Head of caudate nucleus (tissue), 42 donors: Measurements from ENCODE around the gene SBNO1.
A peak's percentile ranks its signal among the peaks of the same experiment; 100 is the strongest.
"Not testable (repeated sequence)": the region's sequence is repeated elsewhere in the genome, so short reads cannot be mapped to it uniquely, and the experiment has no call there.

Experiments used
- DNase-seq, 42 donors: peaks; one replicate each; pipeline versions ENCODE4 v3.0.0 to v3.0.0-alpha.2; 2020 to 2021; ENCODE audit warnings: mixed read lengths in 7 of 42
- intact Hi-C: fragments of 100-400 bp; cut with DNase I; formaldehyde crosslinking; loops from one replicate; pipeline ENCODE4 v1.15.0; 2022

The SBNO1 gene

DNA sequence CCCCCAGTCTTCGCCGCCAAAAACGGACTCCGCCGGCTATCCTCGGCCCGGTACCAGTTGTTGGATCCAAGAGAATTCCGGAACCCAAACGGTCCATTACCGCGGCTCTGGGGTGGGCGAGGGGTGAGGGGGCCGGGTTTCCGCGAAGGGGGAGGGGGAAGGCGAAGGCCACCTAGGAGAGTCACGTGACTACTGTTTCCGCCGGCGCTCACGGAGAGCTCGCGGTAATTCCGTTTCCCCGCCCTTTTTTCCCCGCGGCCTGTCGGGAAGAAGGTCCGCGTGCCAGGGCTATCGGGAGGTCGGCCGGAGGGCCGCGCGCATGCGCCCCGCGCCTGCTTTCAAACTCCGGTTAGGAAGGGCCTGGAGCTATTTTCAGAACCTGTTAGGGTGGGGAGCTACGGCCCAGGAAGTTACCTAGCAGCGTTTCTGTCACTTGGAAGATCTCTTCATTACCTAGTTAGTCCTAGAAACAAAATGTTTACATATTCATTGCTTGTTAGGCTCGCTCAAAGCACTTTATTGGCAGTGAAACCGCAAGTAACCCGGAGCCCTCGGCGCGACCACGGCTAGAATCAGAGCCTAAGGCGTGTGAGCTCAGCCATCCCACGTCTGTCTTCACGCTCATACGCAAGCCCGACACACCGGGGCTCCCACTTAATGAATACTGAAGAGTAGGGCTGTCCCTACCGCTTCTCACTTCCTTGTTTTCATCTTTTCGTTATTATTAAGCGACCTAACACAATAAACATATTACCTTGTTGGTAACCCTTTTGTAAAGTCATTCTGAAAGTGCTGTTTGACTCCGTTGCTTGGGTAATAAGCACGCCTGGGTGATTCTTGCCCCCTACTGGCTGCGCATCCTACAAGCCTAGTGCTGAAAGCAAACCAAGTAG lies 624 bp upstream of the SBNO1 start:
- peak; percentile 92 to 99 (median 98) for DNase-seq
- intact Hi-C loops: loop anchor here (2.0 kb wide), 1 partner anchor 24 kb away; no protein-coding TSS in a partner anchor

DNA sequence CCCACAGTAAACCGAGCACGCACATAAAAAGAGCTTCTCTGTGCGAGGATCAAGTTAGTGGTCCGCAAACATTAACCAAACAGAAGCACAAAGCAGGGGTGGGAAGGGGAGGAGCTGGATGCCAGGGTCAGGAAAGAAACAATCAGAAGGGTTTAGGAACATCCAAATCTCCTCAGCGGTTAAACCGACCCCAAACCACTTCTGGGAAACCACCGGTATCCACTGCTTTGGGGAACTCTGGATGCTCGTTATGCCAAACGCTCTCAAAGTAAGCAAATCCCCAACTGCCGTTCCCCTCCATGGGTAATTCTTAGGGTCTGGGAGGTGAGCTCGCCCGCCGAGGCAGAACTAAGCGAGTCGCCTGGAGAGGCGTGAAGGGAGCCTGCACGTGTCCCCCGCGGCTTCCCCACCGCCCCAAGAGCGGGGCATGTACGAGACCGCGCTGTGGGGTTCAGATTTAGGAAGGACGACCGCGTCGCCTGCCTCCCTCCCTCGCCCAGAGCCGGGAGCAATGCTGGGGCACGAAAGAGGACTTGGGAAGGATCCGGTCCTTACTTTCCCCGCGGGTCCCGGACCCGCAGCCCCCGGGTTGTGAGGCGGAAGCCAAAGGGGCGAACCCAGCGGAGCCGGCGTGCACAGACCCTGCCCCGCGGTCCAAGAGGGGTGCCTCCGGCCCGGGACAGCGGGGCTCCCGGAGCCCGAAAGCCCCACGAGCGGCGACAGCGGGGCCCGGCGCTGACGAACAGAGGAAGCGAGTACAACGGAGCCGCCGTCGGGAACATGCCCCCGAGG lies 711 bp downstream of the SBNO1 start:
- peak in 30 of 42 donors; percentile 7 to 58 (median 25) for DNase-seq
- intact Hi-C loops: loop anchor here (2.0 kb wide), 1 partner anchor 25 kb away; no protein-coding TSS in a partner anchor

DNA sequence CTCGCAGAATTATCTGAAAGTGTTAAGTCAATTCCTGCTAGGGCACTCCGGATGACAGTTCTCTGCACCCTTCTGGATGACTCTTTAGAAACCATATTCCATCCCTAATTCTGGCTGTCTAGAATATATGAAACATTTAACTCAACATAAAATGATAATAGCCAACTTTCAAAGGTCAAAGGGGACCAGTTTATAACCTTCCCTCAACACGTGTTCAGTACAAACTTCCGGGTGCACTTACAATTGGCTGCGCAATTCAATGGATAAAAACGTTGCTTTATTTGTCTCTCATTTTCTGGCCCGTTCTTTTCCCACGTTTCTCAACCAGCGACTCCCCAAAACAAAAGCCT lies 1.3 kb downstream of the SBNO1 start:
- DNase-seq: peak in 3 of 42 donors; percentile 9 to 16 (median 9)
- intact Hi-C loops: no loop called here

DNA sequence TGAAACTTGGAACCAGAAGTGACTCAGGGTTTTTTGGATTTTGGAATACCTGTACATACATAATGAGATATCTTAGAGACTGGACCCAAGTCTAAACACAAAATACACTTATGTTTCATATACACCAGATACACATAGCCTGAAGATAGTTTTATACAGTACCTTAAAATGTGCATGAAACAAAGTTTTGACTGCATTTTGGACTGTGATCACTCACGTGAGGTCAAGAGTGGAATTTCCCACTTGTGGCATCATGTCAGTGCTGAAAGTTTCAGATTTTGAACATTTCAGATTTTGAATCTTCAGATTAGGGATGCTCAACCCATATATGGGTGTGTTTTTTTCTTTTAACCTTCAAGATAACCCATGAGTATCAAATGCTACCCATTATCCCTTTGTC lies 6.6 kb downstream of the SBNO1 start:
- intact Hi-C loops: no loop called here
- no peak for DNase-seq

DNA sequence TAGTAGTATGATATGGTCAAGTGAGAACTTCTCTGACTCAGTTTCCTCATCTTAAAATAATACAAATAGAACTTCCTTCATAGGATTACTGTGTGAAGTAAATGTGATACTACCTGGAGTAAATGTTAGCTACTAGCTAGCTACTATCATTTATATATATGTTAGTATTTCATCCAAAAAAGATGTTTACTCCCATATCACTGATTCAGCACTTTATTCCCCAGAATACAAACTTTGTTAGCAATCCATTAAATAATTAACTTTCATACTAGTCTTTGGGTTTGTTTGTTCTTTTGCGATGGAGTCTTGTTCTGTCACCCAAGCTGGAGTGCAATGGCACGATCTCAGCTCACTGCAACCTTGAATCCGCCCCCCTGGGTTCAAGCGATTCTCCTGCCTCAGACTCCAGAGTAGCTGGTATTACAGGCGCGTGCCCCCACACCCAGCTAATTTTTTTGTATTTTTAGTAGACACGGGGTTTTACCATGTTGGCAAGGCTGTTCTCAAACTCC lies 8.4 kb downstream of the SBNO1 start:
- DNase-seq: peak in 8 of 42 donors; percentile 6 to 51 (median 22)
- intact Hi-C loops: no loop called here

DNA sequence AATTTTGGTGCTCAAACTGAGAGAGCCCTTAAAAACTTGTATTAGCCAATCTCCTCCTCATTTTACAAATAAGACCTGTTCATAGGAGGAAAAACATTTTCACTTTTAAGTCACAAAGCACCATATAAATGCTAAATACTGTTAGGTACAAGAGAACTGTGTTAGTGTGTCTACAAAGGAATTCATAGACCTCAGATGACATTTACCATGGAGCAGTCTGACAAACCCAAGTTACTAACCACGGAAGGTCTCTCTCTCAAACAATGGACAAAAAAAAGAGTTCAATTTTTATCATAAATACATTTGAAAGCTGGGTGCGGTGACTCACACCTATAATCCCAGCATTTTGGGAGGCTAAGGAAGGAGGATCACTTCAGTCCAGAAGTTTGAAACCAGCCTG lies 10.0 kb downstream of the SBNO1 start:
- no peak for DNase-seq
- intact Hi-C loops: no loop called here

DNA sequence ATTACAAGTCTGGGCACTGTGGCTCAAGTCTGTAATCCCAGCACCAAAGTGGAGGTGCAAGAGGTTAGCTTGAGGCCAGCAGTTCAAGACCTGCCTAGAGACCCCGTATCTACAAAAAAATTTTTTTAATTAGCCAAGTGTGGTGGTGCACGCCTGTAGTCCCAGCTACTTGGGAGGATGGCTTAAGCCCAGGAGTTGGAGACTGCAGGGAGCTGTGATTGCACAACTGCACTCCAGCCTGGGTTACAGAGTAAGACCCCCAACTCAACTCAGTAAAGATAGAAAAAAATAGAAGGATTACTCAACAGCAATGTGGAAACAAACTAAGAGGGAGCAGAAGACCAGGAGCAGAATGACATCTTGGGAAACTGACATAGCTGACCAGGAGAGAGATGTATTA lies 13.3 kb downstream of the SBNO1 start:
- no peak for DNase-seq
- intact Hi-C loops: no loop called here

DNA sequence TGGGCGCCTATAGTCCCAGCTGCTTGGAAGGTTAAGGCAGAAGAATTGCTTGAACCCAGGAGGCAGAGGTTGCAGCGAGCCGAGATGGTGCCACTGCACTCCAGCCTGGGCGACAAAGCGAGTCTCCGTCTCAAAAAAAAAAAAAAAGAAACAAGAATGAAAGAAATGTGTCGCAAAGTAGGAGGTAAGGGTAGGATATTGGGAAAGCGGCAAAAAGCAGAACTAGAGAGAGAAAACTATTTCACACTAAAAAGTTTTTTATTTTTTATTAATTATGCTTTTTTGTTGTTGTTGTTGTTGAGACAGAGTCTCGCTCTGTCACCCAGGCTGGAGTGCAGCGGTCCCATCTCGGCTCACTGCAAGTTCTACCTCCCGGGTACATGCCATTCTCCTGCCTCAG lies 17.7 kb downstream of the SBNO1 start:
- DNase-seq: no peak
- intact Hi-C loops: no loop called here

DNA sequence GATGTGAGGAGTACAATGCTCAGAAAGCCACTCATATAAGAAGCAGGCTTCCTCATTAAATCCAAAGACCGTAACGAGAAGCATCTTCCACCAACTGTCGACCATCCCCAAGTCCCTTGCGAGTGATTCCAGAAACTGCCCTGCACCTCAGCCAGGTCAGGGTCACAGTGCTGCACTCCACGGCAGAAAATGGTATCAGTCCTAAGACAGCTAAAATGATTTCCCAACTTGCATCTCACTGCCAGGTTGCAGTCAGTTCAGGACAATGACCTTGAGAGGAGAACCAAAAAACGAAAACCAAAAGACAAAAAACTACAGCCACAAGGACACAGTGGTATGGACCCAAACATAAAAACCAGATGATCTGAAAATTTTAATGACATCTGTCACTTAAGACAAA lies 20.6 kb downstream of the SBNO1 start:
- intact Hi-C loops: no loop called here

DNA sequence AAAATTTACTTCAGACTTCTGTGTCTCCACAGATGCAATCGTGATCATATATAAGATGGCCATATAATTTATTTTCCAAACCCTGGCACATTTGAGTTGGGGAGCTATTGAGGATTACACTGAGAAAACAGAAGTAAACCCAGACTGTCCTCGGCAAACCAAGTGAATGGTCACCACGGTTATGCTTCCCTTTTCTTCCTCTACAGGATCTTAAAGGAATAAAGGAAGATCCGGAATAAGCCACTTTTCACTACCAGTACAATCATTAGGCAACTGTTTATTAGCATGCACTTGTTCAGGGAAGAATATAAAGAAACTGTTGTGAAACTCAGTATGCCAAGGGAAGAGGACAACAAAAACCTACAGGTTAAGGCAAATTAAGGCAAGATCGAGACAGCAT lies 27.6 kb downstream of the SBNO1 start:
- intact Hi-C loops: no loop called here
- DNase-seq: no peak

More for the DNA sequence above, 20.6 kb downstream of the SBNO1 start:
- no peak for DNase-seq

DNA sequence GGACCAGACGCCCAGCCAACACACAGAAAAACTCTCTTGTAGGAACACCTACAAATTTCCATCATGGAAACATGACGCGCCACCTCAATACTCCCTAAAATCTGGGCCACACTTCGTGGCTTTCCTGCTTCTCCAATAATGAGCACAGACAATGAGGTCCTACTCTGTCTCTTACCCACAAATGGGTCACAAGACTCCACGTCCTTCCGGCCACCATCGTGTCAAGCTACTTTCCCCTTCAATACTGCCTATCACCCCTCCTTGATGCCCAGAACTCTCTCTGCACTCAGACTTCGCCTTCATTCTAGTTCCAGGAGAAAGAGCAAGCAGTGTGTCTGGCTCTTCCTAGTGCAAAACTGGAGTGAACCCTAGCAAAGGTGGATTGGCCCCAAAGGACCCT lies 28.1 kb downstream of the SBNO1 start:
- intact Hi-C loops: no loop called here
- no peak for DNase-seq

DNA sequence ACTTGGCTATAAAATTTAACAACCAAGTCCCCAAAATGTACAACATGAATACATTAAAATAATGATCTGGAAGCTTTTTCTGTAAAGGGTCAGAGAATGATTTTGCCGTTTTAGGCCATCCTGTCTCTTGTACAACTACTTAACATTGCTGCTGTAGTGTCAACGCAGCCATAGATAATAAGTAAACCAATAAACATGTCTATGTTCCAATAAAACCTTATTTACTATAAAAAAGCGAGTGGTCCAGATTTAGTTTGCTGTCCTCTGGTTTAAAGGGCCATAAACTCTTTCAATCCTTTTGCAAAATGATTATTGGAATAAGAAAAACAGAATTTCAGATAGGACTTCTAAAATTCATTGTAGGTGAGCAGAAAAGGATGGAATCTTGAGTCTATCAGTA lies 29.2 kb downstream of the SBNO1 start:
- intact Hi-C loops: no loop called here
- DNase-seq: no peak

DNA sequence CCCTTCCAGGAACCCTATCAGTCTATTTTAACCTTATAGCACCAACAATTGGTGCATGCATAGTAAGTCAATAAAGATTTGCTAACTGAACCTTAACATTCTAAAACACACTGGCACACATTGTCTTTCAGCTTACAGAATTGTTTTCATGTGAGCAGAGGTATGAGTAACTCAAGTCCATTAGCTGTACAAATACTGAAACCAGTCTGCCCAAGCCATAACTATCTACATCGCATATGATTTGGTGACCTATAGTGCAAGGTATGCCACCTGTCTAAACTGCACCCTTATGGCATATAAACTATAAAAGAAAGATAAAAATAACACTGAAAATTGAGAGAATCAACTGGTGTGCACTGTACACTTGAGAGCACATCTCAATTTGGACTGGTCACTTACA lies 34.8 kb downstream of the SBNO1 start:
- DNase-seq: no peak
- intact Hi-C loops: no loop called here

DNA sequence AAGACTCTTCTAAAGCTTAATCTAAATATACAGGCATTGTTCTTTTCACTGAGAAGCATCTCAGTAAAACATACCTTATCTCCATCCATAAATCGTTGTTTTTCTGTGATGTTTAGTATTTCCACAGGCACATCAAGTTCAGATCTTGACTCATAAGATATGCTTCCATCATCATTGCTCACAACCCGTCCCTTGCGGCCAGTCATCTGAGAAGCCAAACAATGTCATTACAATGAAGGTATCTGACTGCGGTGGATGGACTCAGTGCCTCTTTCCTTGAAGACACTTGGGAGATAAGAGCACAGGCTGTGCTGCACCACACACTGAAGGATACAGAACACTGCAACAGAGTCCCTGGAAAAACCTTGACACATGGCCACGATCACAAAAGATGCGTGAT lies 44.8 kb downstream of the SBNO1 start:
- no peak for DNase-seq
- intact Hi-C loops: no loop called here

DNA sequence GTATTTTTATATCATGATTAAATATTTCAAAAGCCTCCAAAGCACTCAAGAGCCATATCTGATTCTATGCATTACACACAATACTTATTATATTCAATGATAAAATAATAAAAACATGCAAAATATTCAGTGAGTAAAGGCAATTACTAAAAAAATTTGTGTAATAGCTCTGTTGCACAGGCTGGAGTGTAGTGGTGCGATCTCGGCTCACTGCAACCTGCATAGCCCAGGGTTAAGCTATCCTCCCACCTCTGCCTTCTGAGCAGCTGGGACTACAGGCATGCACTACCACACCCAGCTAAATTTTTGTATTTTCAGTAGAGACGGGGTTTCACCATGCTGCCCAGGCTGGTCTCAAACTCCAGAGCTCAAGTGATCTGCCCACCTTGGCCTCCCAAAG lies 45.4 kb downstream of the SBNO1 start:
- no peak for DNase-seq
- intact Hi-C loops: no loop called here

DNA sequence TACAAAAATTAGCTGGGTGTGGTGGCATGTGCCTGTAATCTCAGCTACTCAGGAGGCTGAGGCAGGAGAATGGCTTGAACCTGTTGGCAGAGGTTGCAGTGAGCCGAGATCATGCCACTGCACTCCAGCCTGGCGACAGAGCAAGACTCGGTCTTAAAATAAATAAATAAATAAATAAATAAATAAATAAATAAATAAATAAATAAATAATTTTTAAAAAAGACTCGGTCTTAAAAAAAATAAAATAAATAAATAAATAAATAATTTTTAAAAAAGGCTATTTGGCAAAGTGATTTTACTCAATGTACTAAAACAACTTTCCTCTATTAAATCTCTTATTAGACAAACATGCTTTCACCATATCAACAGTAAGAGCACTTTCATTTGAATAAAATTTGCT lies 51.6 kb downstream of the SBNO1 start:
- intact Hi-C loops: not testable (repeated sequence)

DNA sequence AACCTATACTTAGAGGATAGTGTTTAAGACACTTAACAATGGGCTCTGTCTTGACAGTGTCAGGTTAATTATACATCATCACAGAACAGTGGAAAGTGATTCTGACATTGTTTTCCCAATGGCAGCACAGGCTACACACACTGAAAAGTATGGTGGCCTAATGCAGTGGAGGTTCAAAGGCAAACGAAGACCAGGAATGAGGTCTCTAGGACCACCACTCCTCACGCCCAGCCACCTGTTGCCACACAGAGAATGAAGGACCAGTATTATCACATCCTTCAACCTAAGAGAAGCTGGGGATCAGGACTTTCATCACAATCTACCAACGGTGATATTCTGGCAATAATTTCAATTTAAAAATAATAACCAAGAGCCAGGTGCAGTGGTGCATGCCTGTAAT lies 58.4 kb downstream of the SBNO1 start:
- intact Hi-C loops: no loop called here
- DNase-seq: no peak

More for the DNA sequence above, 51.6 kb downstream of the SBNO1 start:
- not testable (repeated sequence) for DNase-seq

DNA sequence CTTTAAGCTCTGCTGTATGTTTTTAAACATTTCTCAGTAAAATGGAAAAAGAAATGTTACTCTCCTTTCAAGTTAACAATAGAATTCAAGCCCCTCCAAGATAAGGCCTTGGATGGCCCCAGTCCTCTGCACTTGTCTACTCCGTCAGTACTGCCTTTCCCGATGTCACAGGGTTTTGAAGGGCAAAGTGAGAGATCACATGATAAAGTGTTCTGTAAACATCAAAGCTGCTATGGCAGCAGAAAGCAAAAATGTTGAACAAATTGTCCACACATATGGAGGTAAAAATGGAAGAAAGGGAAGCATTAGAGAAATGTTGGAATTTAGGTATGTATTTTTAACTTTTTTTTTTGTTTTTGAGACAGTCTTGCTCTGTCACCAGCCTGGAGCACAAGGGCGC lies 59.5 kb downstream of the SBNO1 start:
- no peak for DNase-seq
- intact Hi-C loops: no loop called here

DNA sequence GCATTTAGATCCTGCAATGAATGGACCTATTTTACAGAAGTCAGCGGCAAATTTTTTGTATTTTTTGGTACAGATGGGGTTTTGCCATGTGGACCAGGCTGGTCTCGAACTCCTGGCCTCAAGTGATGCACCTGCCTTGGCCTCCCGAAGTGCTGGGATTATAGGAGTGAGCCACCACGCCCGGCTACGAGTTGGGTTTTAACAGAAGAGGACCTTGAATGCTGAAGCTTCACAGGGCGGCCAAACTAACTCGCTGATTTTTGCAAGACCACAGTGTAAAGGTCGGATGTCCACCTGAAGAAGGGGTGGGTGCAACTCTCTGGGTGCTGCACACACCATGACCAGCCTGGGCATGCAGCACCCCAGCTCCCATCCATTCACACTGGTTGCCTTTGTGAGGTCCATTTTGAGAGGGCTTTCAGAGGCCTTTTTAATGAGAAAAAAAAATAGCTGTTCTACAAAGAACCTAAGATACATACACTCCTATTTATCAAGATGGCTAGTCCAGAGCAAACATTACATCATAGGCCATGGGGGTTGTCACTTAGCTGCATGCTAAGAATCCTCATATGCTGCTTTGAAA lies 71.4 kb downstream of the SBNO1 start:
- no peak for DNase-seq
- intact Hi-C loops: no loop called here

DNA sequence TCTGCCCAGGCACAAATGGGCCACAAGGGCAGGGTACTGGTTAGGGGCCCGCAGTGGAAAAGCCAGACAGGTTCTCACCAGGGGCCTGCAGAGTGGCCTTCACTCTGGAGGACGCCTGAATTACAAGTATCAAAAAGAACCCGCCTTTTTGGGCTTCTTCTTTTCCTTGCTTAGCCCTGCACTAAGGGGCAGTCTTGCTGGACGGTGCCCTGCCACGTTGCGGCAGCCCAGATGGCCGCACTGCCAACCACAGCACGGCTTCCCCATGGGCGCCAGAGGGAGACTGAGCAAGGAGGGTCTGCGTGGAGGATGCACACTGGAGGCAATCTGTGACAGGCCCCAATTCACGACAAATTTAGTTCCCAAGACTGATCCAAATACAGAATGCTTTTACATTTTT lies 74.7 kb downstream of the SBNO1 start:
- intact Hi-C loops: no loop called here
- DNase-seq: peak in 1 of 42 donors; percentile 31
